GM23338 (cell line): ENCODE data around the gene FEN1. TPM values are rescaled to one million over a fixed set of nuclear protein-coding genes. Genes with fewer than 3 reads are reported as not detected.

Source experiments
- ATAC-seq: fragments of 200-7000 bp; cut with Tn5 transposase; 3 replicates; pipeline ENCODE4 v1.9.1; 2020
- DNase-seq: peaks from one replicate; pipeline ENCODE4 v3.0.0-alpha.2; 2015; ENCODE audit warnings: low spot score
- H2AFZ ChIP-seq: fragments of 200-600 bp; sonication (generic); 2 replicates; pipeline ENCODE4 v1.8.0; 2016; ENCODE audit warnings: antibody characterized with exemption, mild to moderate bottlenecking, moderate library complexity
- H3F3A ChIP-seq: fragments of 200-600 bp; sonication (generic); replicated peaks from 2 replicates; pipeline ENCODE4 v1.8.0; 2017; ENCODE audit warnings: antibody characterized with exemption, mixed run types, low read depth
- H3K27ac ChIP-seq: fragments of 200-600 bp; sonication (generic); 2 replicates; pipeline ENCODE4 v1.6.1; 2016; ENCODE audit warnings: low read depth
- H3K27me3 ChIP-seq: fragments of 200-600 bp; sonication (generic); 2 replicates; pipeline ENCODE4 v1.8.0; 2016; ENCODE audit warnings: mild to moderate bottlenecking, mixed run types, moderate library complexity; ENCODE audit not compliant: insufficient read depth
- H3K36me3 ChIP-seq: fragments of 200-600 bp; sonication (generic); 2 replicates; pipeline ENCODE4 v1.8.0; 2016; ENCODE audit warnings: mild to moderate bottlenecking; ENCODE audit not compliant: insufficient read depth
- H3K4me1 ChIP-seq: fragments of 200-600 bp; sonication (generic); 2 replicates; pipeline ENCODE4 v1.8.0; 2016; ENCODE audit warnings: mild to moderate bottlenecking, moderate library complexity; ENCODE audit not compliant: insufficient read depth
- H3K4me2 ChIP-seq: fragments of 200-600 bp; sonication (generic); 2 replicates; pipeline ENCODE4 v1.7.1; 2017; ENCODE audit warnings: mixed run types
- H3K4me3 ChIP-seq: fragments of 200-600 bp; sonication (generic); 2 replicates; pipeline ENCODE4 v1.6.1; 2016; ENCODE audit warnings: mixed run types
- H3K79me2 ChIP-seq: fragments of 200-600 bp; sonication (generic); replicated peaks from 2 replicates; pipeline ENCODE4 v1.8.0; 2017; ENCODE audit warnings: mild to moderate bottlenecking; ENCODE audit not compliant: insufficient read depth
- H3K9me2 ChIP-seq: fragments of 200-600 bp; sonication (generic); 2 replicates; pipeline ENCODE4 v1.8.0; 2017; ENCODE audit not compliant: insufficient read depth
- H4K20me1 ChIP-seq: fragments of 200-600 bp; sonication (generic); replicated peaks from 2 replicates; pipeline ENCODE4 v1.8.0; 2017; ENCODE audit warnings: mild to moderate bottlenecking; ENCODE audit not compliant: insufficient read depth
- H3K27ac Mint-ChIP-seq: 2 replicates; pipeline ENCODE4 v1.8.0; 2020; ENCODE audit warnings: inconsistent platforms, mild to moderate bottlenecking, moderate library complexity, mixed read lengths
- H3K27me3 Mint-ChIP-seq: 3 replicates; pipeline ENCODE4 v1.8.0; 2022; ENCODE audit warnings: low read depth, mild to moderate bottlenecking, moderate library complexity, mixed read lengths, inconsistent platforms; ENCODE audit not compliant: insufficient read depth, poor library complexity
- H3K36me3 Mint-ChIP-seq: 3 replicates; pipeline ENCODE4 v1.8.0; 2021; ENCODE audit warnings: low read depth, mild to moderate bottlenecking, inconsistent platforms, moderate library complexity, mixed read lengths
- H3K4me1 Mint-ChIP-seq: 3 replicates; pipeline ENCODE4 v1.8.0; 2020; ENCODE audit warnings: mild to moderate bottlenecking, inconsistent platforms, mixed read lengths
- H3K4me3 Mint-ChIP-seq: 3 replicates; pipeline ENCODE4 v1.8.0; 2021; ENCODE audit warnings: moderate library complexity, mild to moderate bottlenecking, inconsistent platforms, mixed read lengths
- H3K9me3 Mint-ChIP-seq: 3 replicates; pipeline ENCODE4 v1.8.0; 2020; ENCODE audit warnings: moderate library complexity, mild to moderate bottlenecking, inconsistent platforms, mixed read lengths
- CREB1 ChIP-seq: fragments of 250-450 bp; sonication (Bioruptor Pico); IDR thresholded peaks from 2 replicates; pipeline ENCODE4 v1.5.0; 2020; ENCODE audit warnings: low read depth, mild to moderate bottlenecking, moderate library complexity
- CTCF ChIP-seq, 2 experiments: fragments of 200-600 bp in 1 of 2; sonication (generic) in 1 of 2; conservative IDR thresholded peaks; 2 replicates each; pipeline versions ENCODE4 v1.5.1 to v1.6.1; 2016 to 2017; ENCODE audit warnings: antibody characterized with exemption in 2 of 2, low read depth in 2 of 2, mild to moderate bottlenecking in 2 of 2, moderate library complexity in 1 of 2
- EZH2 ChIP-seq: fragments of 200-600 bp; sonication (generic); IDR thresholded peaks from one replicate; pipeline ENCODE4 v1.8.0; 2017; ENCODE audit warnings: antibody characterized with exemption, mild to moderate bottlenecking, low read depth; ENCODE audit not compliant: unreplicated experiment
- EZH2phosphoT487 ChIP-seq: fragments of 200-600 bp; sonication (generic); IDR thresholded peaks from one replicate; pipeline ENCODE4 v1.8.1; 2018; ENCODE audit warnings: antibody characterized with exemption; ENCODE audit not compliant: unreplicated experiment
- NANOG ChIP-seq: IDR thresholded peaks from 2 replicates; pipeline ENCODE4 v1.6.1; 2016; ENCODE audit warnings: antibody characterized with exemption, borderline replicate concordance
- POLR2AphosphoS5 ChIP-seq: IDR thresholded peaks from 2 replicates; pipeline ENCODE4 v1.6.1; 2016; ENCODE audit warnings: antibody characterized with exemption, low read depth
- ZNF331 ChIP-seq: fragments of 250-450 bp; sonication (Bioruptor Pico); IDR thresholded peaks from 2 replicates; pipeline ENCODE4 v1.5.0; 2020; ENCODE audit warnings: low read depth, mild to moderate bottlenecking, moderate library complexity
- ZNF462 ChIP-seq: fragments of 250-450 bp; sonication (Bioruptor Pico); IDR thresholded peaks from 2 replicates; pipeline ENCODE4 v1.5.0; 2020; ENCODE audit warnings: mild to moderate bottlenecking, moderate library complexity
- polyA plus RNA-seq: library from polyadenylated mRNA; unstranded; fragments of >200 nt; fragmentation: Nextera tagmentation; extraction: Ambion mirVana; gene quantifications from 2 replicates; pipeline ENCODE4 v1.2.1, GENCODE V29; 2016
- total RNA-seq: library from RNA; depleted of rRNA; stranded (reverse); fragments of >200 nt; shearing (Covaris generic); gene quantifications from 2 replicates; pipeline ENCODE4 v1.2.3, GENCODE V29; 2014
- TF ChIP-seq, protein P1 (sequence below): IDR thresholded peaks from one replicate; pipeline ENCODE4 v1.6.1; 2018; ENCODE audit warnings: antibody characterized with exemption; ENCODE audit not compliant: unreplicated experiment

Gene FEN1
- total and polyA plus RNA-seq, 2 experiments from 2014 or later = 85.1 to 89.0 TPM

- no peak for ATAC-seq
- Histone ChIP-seq H3F3A (0 out of 2 replicates have a peak, but pooled peaks cover 2% of the 10 kb centered on the region), H3K4me3 (no peak overlapping the region), H3K79me2 (no peaks in the 10 kb centered on the region), H3K4me1 (no peaks in the 10 kb centered on the region), H3K4me2 (no peak overlapping the region), H3K9me2 (no peaks in the 10 kb centered on the region), H2AFZ (no peak overlapping the region), H3K27ac (no peak overlapping the region), H3K27me3 (no peaks in the 10 kb centered on the region), H4K20me1 (peaks cover 10% of the 10 kb centered on the region), H3K36me3 (peaks cover 11% of the 10 kb centered on the region)
- H3K27me3 Mint-ChIP-seq = peaks cover 20% of the 10 kb centered on the region
- H3K36me3 Mint-ChIP-seq = peaks cover 27% of the 10 kb centered on the region
- H3K9me3 Mint-ChIP-seq = 0 out of 3 replicates have a peak, but pooled peaks cover 2% of the 10 kb centered on the region
- H3K4me3 Mint-ChIP-seq = no peak overlapping the region
- H3K4me1 Mint-ChIP-seq = peaks cover 7% of the 10 kb centered on the region; the same call in 2 of the 3 replicates
- DNase-seq = no peak
- TF ChIP-seq, protein P1, sequence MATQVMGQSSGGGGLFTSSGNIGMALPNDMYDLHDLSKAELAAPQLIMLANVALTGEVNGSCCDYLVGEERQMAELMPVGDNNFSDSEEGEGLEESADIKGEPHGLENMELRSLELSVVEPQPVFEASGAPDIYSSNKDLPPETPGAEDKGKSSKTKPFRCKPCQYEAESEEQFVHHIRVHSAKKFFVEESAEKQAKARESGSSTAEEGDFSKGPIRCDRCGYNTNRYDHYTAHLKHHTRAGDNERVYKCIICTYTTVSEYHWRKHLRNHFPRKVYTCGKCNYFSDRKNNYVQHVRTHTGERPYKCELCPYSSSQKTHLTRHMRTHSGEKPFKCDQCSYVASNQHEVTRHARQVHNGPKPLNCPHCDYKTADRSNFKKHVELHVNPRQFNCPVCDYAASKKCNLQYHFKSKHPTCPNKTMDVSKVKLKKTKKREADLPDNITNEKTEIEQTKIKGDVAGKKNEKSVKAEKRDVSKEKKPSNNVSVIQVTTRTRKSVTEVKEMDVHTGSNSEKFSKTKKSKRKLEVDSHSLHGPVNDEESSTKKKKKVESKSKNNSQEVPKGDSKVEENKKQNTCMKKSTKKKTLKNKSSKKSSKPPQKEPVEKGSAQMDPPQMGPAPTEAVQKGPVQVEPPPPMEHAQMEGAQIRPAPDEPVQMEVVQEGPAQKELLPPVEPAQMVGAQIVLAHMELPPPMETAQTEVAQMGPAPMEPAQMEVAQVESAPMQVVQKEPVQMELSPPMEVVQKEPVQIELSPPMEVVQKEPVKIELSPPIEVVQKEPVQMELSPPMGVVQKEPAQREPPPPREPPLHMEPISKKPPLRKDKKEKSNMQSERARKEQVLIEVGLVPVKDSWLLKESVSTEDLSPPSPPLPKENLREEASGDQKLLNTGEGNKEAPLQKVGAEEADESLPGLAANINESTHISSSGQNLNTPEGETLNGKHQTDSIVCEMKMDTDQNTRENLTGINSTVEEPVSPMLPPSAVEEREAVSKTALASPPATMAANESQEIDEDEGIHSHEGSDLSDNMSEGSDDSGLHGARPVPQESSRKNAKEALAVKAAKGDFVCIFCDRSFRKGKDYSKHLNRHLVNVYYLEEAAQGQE = no peak
- no peak overlapping the region for H3K27ac Mint-ChIP-seq
Observed at GRCh38 chr11:61782841-61783240, 9.9 kb upstream of the FEN1 start.

GRCh38 chr11:61783717-61784505, 8.8 kb upstream of the FEN1 start:
- Histone ChIP-seq H3K4me1 (no peaks in the 10 kb centered on the region), H3K4me3 (no peak overlapping the region), H3K36me3 (peaks cover 12% of the 10 kb centered on the region), H3F3A (0 out of 2 replicates have a peak, but pooled peaks cover 5% of the 10 kb centered on the region), H4K20me1 (peaks cover 12% of the 10 kb centered on the region), H3K27ac (no peak overlapping the region), H2AFZ (no peak overlapping the region), H3K79me2 (no peaks in the 10 kb centered on the region), H3K4me2 (no peak overlapping the region), H3K27me3 (no peaks in the 10 kb centered on the region), H3K9me2 (no peaks in the 10 kb centered on the region)
- Mint-ChIP-seq H3K9me3 (no peaks in the 10 kb centered on the region), H3K4me3 (no peak overlapping the region; the same call in 2 of the 3 replicates), H3K4me1 (peaks cover 3% of the 10 kb centered on the region; the same call in 2 of the 3 replicates), H3K27ac (no peak overlapping the region; the same call in 1 of the 2 replicates), H3K36me3 (peaks cover 35% of the 10 kb centered on the region), H3K27me3 (peaks cover 16% of the 10 kb centered on the region)
- DNase-seq = no peak
- ATAC-seq = no peak
- TF ChIP-seq CREB1 (CRISPR knock-in tag) (no peak), EZH2 (no peak), ZNF331 (CRISPR knock-in tag) (no peak), POLR2AphosphoS5 (no peak), EZH2phosphoT487 (no peak), CTCF (conservative IDR thresholded peaks at IDR 0.05; ENCODE audit: low read depth in 2 of 2) (no peak), NANOG (no peak), ZNF462 (CRISPR knock-in tag) (no peak)
